ENCODE data around the gene PCDHB16.

DNA sequence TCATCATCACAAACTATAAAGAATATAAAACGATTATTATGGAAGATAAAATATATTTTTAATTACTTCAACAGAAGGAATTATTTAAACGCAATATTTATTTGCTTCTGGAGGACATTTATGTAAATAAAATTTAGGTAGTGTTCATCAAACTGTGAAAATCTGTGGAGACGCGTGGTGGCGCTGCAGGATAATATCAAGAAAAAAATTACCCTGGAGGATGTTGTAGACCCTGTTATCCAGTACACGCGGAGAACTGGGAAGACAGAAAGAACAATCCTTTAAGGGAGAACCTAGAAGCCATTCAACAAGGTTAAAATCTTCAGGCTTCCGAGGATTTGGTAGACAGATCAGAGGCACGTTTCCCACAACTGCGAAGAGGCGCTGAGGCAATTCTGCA is 26.3 kb downstream of the PCDHB16 start, which contains the start of gene PCDHB12:
- TF ChIP-seq, protein P1, sequence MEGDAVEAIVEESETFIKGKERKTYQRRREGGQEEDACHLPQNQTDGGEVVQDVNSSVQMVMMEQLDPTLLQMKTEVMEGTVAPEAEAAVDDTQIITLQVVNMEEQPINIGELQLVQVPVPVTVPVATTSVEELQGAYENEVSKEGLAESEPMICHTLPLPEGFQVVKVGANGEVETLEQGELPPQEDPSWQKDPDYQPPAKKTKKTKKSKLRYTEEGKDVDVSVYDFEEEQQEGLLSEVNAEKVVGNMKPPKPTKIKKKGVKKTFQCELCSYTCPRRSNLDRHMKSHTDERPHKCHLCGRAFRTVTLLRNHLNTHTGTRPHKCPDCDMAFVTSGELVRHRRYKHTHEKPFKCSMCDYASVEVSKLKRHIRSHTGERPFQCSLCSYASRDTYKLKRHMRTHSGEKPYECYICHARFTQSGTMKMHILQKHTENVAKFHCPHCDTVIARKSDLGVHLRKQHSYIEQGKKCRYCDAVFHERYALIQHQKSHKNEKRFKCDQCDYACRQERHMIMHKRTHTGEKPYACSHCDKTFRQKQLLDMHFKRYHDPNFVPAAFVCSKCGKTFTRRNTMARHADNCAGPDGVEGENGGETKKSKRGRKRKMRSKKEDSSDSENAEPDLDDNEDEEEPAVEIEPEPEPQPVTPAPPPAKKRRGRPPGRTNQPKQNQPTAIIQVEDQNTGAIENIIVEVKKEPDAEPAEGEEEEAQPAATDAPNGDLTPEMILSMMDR (IDR thresholded peaks at IDR 0.05), result peak in 3 of 4 experiments; percentile 14 to 30 (median 14)
- TF ChIP-seq EP300 (IDR thresholded peaks at IDR 0.05) (no peak), POLR2AphosphoS5 (IDR thresholded peaks at IDR 0.05) (no peak), POLR2A (IDR thresholded peaks at IDR 0.05) (no peak)
